Stimulated activated CD8-positive, alpha-beta memory T cell treated with anti-CD3 and anti-CD28 coated beads, Interleukin-15, amount 100 ng/mL, for 24 hours (primary cell): ENCODE measurements around the gene MTA1.

ENCODE experiments used
- DNase-seq: peaks from one replicate; pipeline ENCODE4 v3.0.0-alpha.2; 2020; ENCODE audit warnings: low read depth

MTA1 gene

DNA sequence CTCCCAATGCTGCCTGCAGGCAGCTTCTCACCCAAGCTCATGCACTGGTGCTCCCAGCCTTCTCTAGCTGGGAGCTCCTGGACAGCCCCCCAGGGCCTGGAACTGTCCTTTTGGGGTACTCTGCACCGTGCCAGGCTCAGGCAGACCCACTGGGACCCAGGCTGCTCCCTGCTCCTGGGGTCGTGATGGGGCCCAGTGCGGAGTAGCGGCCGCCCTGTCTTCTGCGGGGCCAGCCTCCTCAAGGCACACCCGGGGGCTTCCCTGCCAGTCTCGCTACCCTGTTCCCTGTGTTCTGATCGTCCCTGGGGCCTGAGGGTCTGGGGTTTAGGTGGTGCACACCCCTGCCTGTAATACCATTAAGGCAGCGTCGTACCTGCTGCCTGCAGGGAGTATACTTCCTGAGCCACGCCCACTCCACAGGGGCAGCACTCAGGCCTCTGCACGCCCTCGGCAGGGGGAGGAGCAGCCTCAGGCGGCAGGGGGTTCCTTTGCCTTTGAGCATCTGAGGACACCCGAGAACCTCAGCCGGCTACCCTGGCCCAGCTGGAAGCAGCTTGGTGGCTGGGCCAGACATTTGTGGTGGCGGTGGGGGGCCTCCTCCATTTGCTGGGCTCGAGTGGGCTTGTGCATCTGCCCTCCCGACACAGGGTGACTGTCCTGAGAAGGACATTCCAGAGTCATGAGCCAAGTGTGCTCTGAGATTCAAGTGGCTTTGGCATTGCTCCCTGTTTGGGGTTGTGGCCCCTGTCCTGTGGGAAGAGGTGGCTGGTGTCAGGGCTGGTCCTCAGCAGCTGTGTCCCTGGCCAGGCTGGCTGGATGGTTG is 45.8 kb downstream of the MTA1 start:
- DNase-seq: no peak

DNA sequence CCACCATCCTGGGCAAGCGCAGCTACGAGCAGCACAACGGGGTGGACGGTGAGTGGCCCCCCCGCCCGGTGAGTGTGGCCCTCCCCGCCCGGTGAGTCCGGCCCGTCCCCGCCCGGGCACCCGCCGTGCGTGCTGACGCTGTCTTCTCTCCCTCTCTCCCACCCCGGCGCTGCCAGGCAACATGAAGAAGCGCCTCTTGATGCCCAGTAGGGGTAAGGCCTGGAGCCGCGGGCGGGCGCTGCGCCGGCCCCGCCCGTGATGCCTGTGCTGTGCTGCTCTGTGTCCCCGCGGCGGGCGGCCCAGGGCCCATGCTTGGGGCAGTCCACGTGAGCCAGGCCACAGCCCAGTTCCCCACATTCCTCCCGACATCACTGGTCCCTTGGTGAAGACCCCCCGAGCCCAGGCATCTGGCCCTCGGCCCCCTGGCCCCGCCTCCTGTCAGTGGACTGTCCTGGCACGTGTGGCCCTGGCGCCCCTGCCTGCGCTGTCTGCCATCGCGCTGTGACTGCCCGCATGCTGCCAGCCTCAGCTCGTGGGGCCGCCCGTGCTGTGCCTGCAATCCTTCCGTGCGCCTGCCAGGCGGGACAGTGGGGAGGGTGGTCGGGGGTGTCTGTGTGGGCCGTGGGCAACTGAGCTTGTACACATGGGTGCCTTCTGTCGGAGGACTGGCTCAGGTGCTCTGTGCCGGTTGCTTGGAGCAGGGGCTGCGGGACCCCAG is 47.1 kb downstream of the MTA1 start:
- DNase-seq: no peak

DNA sequence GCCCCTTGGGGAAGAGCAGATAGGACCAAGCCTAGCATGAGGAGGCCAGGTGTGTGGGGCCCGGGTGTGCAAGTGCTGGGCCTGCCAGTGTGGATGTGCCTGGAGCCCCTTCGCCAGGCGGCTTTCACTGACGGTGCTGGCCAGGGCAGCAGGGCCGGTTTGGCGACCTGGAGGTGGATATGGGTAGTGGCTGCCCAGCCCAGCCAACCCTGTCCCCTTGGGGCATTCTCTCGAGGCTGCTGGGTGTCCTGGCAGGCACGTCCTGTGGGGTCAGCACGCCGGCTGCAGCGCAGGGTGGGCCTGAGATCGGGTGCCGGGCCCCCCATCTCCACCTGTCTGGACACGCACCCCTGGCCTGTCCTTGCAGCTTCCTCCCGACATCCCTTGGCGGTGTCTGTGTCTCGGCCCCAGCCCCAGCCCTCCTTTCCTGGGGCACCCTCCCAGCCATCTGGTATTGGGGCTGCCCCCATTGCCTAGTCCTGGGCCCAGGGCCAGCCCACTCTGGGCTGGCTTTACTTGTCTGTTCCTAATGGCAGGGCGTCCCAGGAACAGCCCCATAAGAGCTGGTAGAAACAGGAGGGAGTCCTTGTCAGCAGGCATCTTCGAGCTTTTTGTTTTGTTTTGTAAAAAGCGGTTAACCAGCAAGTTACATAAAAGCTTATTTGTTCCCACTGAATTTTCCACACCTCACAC is 47.8 kb downstream of the MTA1 start:
- DNase-seq: no peak

DNA sequence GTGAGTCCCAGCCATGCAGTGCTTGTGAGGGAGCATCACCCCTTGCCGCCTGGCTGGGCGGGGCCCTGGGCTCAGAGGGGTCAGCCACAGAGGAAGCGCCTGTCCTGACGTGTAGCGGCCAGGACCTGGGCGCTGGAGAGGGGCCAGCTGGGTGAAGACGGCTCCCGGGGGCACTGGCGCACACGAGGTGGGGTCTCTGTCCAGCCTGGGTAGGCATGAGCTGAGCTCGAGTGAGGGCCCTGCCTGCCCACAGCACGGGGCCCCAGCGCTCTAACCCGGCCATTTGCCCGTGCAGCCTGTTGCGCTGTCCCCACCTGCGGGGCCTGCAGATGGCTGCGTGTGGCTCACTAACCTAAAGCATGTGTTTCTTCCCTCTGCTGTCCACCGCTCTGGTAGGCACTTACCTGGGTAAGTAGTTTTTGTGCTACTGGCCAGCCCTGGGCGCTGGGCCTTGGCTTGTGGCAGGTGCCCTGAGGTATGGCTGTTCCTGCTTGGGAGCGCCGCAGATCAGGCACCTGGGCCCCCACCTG is 48.4 kb downstream of the MTA1 start:
- DNase-seq: no peak

DNA sequence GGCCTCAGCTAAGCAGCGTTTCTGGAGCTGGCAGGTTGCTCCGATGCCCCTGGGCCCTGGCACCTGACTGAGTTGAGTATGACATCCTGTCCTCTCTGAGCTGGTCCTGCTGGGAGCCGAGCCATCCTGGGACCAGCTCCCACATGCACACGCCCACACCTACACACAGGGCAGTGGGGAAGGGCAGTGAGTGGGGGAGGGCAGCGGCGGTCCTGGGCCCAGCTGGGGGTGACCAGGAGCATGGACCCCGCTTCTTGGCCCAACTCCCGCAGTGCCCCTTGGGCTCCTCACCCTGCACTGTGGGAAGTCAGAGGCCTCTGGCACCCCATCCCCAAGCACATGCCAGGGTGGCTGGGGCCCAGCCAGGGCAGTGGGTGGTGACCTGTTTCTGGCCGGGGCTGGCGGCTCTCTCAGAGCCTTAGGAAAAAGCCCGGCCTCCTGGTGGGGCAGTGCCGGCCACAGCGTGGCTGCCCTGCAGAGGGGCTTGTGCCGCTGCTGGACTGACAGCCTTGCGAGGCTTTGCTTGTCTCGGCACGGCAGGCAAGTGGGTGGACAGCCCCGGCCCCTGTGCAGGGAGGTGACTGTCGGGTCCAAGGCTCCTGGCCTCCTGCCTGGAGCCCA is 49.1 kb downstream of the MTA1 start:
- DNase-seq: no peak

DNA sequence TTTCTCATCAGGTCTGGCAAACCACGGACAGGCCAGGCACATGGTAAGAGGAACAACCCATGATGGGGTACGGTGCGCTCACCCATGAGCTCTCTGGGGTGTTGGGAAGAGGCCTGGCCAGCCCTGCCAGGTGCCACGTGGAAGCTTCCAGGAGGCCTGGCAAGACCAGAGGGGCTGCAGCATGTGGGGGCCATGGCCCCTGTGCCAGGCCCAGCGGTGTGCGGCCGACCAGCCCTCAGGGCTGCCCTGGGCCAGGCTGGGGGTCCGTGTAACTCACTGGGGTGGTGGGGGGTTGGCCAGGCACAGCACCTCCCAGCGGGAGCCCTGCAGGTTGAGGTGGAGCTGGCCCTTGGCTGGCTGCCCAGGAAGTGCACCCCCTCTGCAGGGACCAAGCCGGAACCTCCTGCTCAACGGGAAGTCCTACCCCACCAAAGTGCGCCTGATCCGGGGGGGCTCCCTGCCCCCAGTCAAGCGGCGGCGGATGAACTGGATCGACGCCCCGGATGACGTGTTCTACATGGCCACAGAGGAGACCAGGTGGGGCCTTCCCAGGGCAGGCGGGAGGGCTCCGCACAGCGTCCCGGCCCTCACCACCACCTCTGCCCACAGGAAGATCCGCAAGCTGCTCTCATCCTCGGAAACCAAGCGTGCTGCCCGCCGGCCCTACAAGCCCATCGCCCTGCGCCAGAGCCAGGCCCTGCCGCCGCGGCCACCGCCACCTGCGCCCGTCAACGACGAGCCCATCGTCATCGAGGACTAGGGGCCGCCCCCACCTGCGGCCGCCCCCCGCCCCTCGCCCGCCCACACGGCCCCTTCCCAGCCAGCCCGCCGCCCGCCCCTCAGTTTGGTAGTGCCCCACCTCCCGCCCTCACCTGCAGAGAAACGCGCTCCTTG is 50.1 kb downstream of the MTA1 start:
- no peak for DNase-seq

DNA sequence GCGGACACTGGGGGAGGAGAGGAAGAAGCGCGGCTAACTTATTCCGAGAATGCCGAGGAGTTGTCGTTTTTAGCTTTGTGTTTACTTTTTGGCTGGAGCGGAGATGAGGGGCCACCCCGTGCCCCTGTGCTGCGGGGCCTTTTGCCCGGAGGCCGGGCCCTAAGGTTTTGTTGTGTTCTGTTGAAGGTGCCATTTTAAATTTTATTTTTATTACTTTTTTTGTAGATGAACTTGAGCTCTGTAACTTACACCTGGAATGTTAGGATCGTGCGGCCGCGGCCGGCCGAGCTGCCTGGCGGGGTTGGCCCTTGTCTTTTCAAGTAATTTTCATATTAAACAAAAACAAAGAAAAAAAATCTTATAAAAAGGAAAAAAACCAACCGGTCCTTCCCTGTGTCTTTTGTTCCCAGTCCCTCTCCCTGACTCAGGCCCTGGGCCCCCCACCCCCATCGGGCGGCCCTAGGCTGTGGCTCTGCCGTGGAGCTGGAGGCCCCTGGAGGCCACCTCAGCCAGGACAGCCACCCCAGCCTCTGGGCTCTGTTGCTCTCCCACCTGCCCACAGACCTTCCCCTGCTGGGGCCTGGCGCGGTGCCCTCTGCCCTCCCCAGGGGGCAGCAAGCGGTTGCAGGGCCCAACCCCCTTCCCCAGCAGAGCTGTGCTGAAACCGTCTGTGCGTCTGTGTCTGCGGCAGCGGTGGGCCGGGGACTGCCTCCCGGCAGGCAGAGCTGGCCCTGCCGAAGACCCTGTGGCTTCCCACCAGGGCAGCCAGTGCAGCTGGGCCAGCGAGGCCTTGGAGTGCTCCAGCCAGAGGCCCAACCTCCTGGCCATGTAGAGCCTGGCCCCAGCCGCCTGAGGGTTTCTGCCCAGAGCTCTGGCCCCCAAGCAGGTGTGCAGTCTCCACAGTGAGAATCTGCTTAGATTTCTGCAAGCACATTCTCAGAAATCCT is 51.0 kb downstream of the MTA1 start:
- no peak for DNase-seq

DNA sequence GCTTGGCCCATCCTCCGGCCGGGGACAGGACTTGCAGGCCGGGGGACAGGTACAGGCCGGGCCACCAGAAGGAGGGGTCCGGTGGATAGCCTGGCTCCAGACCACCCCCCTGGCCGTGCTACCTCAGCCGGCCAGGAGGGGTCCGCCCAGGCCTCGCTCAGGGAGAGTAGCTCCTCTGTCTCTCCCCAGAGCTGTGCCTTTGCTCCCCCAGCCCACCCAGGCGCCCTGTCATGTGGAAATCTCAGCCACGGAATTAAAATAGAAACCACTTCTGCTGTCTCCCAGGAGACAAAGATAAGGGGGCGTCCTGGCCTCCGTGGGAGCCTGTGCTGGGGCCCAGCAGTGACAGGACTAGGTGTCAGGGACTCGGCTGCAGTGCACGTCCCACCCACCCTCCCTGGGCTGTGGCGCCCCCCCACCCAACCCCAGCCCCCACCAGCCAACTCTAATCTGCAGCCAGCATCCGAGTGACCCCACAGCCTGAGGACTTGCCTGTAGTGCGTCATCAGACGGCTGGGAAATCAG is 51.7 kb downstream of the MTA1 start:
- DNase-seq: no peak

DNA sequence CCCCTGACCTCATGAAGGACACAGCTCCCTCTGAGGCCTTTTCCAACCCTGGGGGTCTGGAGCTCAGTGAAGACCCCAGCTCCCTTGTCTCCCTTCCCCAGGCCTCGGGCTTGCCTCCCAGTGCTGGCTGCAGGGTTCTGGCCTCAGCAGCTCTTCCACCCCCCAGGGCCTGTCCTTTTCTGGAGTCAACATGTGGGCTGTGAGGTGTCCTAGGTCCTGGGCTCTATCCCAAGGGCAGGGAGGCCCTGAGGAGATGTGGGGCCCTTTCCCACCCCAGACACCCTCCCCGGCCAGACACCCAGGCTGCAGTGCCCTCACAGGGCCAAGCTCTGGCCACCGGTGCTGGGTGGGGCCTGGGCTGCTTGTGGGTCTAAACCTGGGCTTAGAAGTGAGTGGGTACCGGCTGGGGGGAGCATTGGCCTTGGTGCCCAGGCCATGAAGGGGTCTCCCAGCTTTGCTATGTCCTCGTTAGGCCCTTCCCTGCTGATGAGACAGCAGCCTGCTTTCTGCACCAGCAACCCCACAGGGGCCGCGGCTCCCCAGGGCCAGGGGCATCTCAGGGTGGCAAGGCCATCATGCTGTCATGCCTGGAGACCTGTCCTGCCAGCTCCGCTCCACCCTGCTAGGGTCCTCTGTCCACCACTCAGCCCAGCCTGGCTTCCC is 52.3 kb downstream of the MTA1 start:
- DNase-seq: no peak

DNA sequence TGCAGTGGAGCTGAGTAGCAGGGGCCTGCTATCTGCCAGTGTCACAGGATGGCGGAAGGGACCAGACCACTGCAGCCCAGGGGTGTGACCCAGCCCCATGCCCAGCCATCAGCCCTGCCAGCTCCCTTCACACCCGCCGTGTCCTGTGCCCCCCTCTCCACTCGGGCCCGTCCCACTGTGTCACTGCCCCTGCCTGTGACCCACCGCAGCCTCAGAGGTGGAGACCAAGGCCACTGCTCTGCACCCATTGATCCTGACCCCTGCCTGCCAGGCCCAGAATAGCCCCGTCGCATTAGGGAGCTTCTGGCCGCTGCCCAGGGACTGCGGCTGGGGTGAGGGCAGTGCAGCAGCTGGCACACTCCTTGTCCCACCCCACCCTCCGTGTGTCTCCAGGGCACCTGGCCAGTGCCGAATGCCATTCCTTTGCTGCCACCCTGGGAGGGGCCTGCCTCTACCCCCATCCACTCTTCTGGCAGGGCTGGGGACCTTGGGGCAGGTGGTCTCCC is 52.9 kb downstream of the MTA1 start:
- no peak for DNase-seq

DNA sequence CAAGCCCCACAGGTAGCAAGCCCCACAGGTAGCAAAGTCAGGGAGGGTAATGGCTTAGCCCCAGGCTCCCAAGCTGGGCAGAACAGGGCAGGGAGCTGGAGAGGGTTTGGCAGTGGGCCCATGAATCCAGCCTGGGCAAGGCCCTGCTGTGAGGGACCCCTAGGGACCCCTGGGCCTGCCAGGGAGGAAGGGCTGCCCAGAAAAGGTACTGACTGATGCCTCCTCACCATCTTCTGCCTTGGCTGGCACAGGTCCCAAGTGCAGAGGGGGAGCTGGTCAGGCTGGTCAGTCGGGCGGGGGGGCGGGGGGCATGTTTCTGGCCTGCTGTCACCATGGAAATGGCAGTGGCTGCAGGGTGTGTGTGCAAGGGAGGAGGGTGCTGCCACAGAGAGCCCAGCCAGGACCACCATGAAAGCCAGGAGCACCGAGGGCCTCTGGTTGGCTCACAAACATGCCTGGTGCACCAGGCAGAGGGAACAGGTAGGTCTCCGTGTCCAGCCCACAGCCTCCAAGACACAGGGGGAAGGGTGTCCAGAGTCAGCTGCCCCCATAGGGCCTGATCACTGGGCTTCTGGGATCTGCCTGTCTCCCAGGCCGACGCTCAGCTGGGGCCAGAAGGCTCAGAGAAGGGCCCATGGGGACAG is 53.5 kb downstream of the MTA1 start:
- no peak for DNase-seq

DNA sequence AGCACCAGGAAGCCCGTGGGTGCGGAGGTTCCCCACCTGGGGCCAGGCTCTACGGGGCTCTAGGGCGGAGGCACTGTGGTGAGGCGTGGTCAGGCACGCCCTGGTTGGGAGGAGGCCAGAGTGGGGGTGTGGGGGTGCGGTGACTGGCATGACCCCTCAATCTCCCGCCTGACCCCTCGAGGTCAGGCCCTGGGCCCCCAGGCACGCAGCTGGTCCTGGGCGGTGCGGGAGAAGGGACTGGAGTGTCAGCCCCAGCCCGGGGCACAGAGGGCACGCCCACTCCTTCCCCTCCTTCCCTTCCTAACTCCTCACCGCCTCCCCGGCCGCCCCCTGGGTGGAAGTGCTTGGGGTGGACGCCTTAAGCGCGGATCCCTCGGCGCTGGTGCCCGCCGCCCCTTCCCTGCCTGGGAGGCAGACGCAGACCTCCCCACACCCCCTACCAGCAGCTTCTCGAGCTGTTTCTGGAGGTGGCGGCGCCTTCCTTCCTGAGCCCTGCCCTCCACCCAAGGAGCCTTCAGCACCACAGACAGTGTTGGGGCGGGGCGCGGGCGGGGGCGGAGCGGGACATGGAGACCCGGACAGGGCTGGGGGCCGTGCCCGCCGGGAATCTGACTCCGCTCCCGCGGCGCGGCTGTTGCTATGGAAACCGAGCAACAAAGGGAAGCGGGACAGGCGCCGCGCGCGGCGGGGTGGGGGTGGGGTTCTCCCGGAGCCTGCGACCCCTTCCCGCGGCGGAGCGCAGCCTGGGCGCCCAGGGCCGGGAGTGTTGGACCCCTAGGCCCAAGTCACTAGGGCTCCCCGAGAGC is 54.3 kb downstream of the MTA1 start:
- DNase-seq: no peak

DNA sequence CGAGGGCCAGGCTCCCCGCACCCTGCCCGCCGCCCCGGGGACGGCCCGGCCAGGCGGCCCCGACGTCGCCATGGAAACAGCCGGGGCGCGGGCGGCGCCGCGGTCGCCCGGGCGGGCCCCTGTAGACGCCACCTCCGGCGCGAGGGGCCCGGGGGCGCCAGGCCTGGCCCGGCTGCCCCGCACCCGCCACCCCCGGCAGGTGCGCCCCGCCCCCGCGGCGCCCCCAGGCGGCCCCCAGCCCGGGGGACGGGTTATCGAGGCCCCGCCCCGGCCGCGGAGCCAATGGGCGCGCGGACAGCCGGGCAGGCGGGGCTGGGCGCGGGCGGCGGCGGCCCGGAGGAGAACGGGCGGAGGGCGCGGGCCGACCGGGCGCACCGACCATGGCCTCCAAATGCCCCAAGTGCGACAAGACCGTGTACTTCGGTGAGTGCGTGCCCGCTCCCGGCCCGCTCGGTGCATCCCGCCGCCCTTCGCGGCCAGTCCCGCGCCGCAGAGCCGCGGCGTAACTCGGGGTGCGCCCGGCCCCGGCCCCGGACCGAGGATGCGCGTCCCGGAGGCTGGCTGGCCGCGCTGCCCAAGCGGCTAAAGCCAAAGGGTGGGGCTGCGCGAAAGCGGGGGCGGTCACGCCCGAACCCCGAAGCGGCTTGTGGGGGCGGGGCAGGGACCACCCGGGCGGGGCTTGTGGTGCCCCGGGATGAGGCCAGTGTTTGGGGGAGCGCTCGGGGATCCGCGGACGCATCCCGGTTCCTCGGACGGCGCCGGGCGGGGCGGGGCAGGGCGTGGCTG is 55.0 kb downstream of the MTA1 start, which contains the start of gene CRIP2:
TSS of gene CRIP2 (plus strand) at position 339 of the 786 bp plus-strand sequence. CDS start at position 381, 42 bp downstream.
- no peak for DNase-seq

DNA sequence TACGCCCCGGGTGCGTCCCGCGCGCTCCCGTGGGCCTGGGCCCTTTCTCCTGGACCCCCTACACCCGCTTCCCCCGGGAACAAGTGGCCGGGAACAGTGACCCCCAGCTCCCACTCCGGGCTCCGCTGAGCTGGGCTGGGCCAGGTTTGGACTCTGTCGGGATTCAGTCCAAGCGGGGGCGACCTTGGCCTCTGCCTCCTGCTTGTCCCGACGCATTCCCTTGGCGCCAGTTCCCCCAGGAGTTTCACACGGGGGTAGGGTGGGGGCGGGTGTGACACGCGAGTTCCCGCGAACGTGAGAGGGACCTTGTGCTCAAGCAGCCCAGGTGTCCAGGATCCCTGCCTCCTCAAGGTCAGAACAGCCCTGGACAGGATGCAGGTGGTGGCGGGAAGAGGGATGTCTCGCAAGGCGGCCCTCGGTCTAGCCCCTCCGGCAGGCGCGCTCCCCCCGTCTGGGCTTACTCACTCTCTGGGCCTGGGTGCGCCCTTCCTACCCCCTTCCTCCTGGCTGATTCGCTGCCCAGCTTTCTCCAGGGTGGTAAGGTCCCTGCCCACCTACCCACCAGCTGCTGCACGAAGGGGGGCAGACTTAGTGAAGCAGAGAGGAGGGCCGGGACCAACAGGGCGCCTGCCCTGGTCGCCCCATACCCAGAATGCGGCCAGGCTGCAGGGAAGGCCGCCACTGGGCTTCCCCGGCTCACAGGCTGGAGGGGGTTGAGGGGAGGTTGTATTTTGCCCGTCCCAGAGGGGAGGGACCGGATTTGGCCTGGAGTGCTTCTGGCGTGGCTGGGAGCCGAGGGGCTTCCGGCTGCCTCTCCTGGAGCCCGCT is 55.9 kb downstream of the MTA1 start:
- no peak for DNase-seq

DNA sequence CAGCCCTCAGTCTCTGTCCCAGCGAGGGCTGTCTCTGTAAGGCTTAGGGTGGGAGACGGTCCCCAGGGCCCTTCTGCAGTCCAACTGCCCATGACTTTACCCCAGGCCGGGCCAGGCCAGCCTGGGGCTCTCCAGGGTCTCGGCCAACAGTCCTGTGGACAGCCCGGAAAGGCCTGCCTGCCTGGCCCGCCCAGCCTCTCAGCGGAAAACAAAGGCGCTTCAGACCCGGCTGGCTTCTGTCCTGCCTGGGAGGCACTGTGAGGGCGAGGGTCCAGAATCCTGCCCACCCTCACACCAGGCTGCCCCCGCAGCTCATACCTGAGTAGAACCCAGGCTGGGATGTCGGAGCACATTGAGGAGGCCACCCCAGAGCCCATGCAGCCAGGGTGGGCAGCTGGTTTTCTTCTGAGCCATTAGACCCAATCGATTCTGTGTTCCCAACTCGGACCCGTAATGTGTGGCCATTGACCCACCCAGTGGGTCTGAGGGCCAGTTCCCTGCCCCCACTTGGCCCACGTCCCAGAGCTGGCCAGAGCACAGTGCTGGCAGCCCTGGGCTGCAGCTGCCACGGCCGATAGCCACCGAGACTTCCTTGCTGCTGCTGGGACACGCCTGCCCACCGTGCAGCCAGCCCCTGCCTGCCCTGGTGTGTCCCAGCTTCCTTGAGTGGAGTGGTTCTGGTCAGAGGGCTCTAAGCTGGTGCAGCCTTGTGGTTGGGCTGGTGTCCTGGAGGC is 56.6 kb downstream of the MTA1 start:
- DNase-seq: no peak
